Neural progenitor cell (in vitro differentiated cells): ENCODE measurements around the gene SSBP3.

Source experiments
- CTCF ChIP-seq: fragments of 200-600 bp; sonication (generic); IDR thresholded peaks from 2 replicates; pipeline ENCODE4 v1.5.1; 2017; ENCODE audit warnings: antibody characterized with exemption, mild to moderate bottlenecking
- EZH2 ChIP-seq: fragments of 200-600 bp; sonication (generic); IDR thresholded peaks from 2 replicates; pipeline ENCODE4 v1.6.1; 2017; ENCODE audit warnings: antibody characterized with exemption, mild to moderate bottlenecking, moderate library complexity

GRCh38 chr1:54324251-54325140 lies 81.7 kb downstream of the SSBP3 start:
- TF ChIP-seq CTCF (no peak), EZH2 (no peak)
